ENCODE measurements around the gene PCSK5. TPM values are rescaled to one million over a fixed set of nuclear protein-coding genes. Genes with fewer than 3 reads are reported as not detected.

The PCSK5 gene
- total and polyA plus RNA-seq, 8 donors, result 0.37 to 86.3 (median 4.9) TPM

DNA sequence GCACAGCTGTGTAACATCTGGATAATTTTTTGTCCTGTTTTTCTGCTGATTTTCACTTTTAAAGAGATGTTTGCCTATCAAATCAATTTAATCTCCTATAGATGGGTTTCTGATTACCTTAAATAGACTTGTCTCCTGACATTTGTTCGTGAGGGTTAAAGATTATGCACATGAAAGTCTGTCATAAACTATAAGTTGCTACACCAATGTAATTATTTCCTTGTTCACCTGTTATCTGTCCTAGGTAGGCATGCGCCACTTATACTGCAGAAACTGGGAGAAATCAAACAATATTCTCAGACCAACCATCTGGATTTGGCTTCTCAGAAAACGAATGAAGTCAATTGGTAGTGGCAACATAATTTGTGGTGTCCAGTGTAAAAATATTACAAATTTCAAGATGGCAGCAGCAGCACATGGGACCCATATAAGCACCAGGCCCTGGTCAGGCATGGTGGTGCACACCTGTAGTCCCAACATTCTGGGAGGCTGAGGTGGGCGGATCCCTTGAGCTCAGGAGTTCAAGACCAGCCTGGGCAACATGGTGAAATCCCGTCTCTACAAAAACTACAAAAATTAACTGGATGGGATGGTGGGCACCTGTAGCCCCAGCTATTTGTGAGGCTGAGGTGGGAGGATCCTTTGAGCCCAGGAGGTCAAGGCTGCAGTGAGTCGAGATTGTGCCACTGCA, 483.5 kb downstream of the PCSK5 start:
- intact Hi-C loops (cut with DNase I; ENCODE audit: low total_unique reads), result no loop called here
- Histone ChIP-seq H3K36me3 (no peaks in the 10 kb centered on the region), H3K27ac (peak overlapping the region; percentile 72 to 84 (median 73)), H3K9me3 (no peaks in the 10 kb centered on the region), H3K4me3 (no peak overlapping the region), H3K27me3 (no peaks in the 10 kb centered on the region), H3K4me1 (peaks cover 41 to 67% (median 56%) of the 10 kb centered on the region in 4 donors)
- DNase-seq, result no peak
- TF ChIP-seq EP300 (IDR thresholded peaks at IDR 0.05) (no peak), POLR2AphosphoS5 (IDR thresholded peaks at IDR 0.05) (no peak)
- 57 to 68% (median 60%) methylated on average over 6 of the region's 6 CpGs for WGBS, 5 donors

GRCh38 chr9:76374783-76375559, 484.5 kb downstream of the PCSK5 start:
- H3K9me3 ChIP-seq, result no peaks in the 10 kb centered on the region
- peak; percentile 90 to 93 for DNase-seq
- intact Hi-C loops (cut with DNase I; ENCODE audit: low total_unique reads), result no loop called here
- H3K4me1 ChIP-seq, result peaks cover 36 to 64% (median 49%) of the 10 kb centered on the region in 4 donors
- no peak overlapping the region for H3K4me3 ChIP-seq
- no peaks in the 10 kb centered on the region for H3K27me3 ChIP-seq
- WGBS, 5 donors, result 61 to 67% (median 63%) methylated on average over 10 of the region's 10 CpGs
- no peaks in the 10 kb centered on the region for H3K36me3 ChIP-seq
- peak; percentile 56 to 91 (median 79) for TF ChIP-seq POLR2AphosphoS5 (IDR thresholded peaks at IDR 0.05)
- TF ChIP-seq POLR2A (IDR thresholded peaks at IDR 0.05), result no peak
- H3K27ac ChIP-seq, result peak overlapping the region; percentile 72 to 84 (median 73)

- no peak overlapping the region for H3K27ac ChIP-seq
- H3K27me3 ChIP-seq, result no peaks in the 10 kb centered on the region
- intact Hi-C loops (cut with DNase I; ENCODE audit: low total_unique reads), result no loop called here
- H3K9me3 ChIP-seq, result no peaks in the 10 kb centered on the region
- H3K4me1 ChIP-seq, result peaks cover 25 to 38% (median 28%) of the 10 kb centered on the region in 4 donors
- H3K36me3 ChIP-seq, result peaks cover 0 to 3% (median under 1%) of the 10 kb centered on the region in 4 donors
- no peak for TF ChIP-seq CTCF (IDR thresholded peaks at IDR 0.05)
- TF ChIP-seq EP300 (IDR thresholded peaks at IDR 0.05), result no peak
- no peak for TF ChIP-seq POLR2A (IDR thresholded peaks at IDR 0.05)
- TF ChIP-seq POLR2AphosphoS5 (IDR thresholded peaks at IDR 0.05), result no peak
- no peak for DNase-seq
- H3K4me3 ChIP-seq, result no peak overlapping the region
Measured at GRCh38 chr9:76377791-76378190, 487.3 kb downstream of the PCSK5 start.

DNA sequence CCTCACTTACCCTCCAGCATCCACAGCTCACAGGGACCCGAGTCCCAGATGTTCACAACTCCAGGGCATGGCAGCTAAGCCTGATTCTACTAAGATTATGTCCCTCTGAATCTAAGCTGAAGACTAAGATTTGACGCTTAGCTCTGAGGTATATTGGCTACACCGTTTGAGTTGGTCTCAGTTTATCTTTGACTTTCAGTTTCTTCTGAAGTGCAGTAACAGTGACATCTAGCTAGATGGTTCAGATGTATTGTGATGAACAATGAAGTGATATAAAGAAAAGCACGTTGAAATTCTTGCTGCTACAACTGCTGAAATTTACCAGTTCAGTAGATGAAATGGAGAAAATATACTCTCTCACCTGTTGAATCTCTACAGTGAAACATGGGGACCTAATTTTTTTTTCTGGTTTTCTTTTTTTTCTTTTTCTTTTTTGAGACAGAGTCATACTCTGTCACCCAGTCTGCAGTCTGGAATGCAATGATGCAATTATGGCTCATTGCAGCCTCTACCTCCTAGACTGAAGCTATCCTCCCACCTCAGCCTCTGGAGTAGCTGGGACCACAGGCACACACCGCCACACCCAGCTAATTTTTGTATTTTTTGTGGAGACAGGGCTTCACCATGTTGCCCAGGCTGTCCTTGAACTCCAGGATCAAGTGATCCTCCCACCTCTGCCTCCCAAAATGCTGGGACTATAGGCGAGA, 488.0 kb downstream of the PCSK5 start:
- DNase-seq, result no peak
- Histone ChIP-seq H3K27me3 (no peaks in the 10 kb centered on the region), H3K27ac (no peak overlapping the region), H3K4me3 (no peak overlapping the region), H3K9me3 (no peaks in the 10 kb centered on the region), H3K4me1 (peaks cover 21 to 30% (median 24%) of the 10 kb centered on the region in 4 donors), H3K36me3 (peaks cover 0 to 9% (median 3%) of the 10 kb centered on the region in 4 donors)
- WGBS, 5 donors, result 80 to 86% (median 84%) methylated on average over 6 of the region's 6 CpGs
- TF ChIP-seq CTCF (IDR thresholded peaks at IDR 0.05) (no peak), POLR2AphosphoS5 (IDR thresholded peaks at IDR 0.05) (no peak), POLR2A (IDR thresholded peaks at IDR 0.05) (no peak), EP300 (IDR thresholded peaks at IDR 0.05) (no peak)
- intact Hi-C loops (cut with DNase I; ENCODE audit: low total_unique reads), result no loop called here

- intact Hi-C loops (cut with DNase I; ENCODE audit: low total_unique reads), result no loop called here
- WGBS, 5 donors, result 33 to 66% (median 56%) methylated on average over 2 of the region's 2 CpGs
- DNase-seq, result peak in 1 of 2 donors; percentile 49
Measured at GRCh38 chr9:76379494-76379893, 489.0 kb downstream of the PCSK5 start.

More at GRCh38 chr9:76379494-76379893, 489.0 kb downstream of the PCSK5 start:
- Histone ChIP-seq H3K36me3 (peaks cover 0 to 15% (median 7%) of the 10 kb centered on the region in 4 donors), H3K4me1 (peaks cover 11 to 21% (median 14%) of the 10 kb centered on the region in 4 donors), H3K9me3 (no peaks in the 10 kb centered on the region), H3K27ac (no peak overlapping the region), H3K4me3 (no peak overlapping the region), H3K27me3 (no peaks in the 10 kb centered on the region)
- no peak for TF ChIP-seq POLR2A (IDR thresholded peaks at IDR 0.05)
- TF ChIP-seq POLR2AphosphoS5 (IDR thresholded peaks at IDR 0.05), result peak in 1 of 3 donors; percentile 24

All from stomach (tissue), 9 donors.